Erythroblast (primary cell): ENCODE data around the gene DENND2A.

Experiments
- DNase-seq, 2 experiments: peaks; one replicate each; lab custom pipeline; 2025; lab: John Stamatoyannopoulos, UW
- GATA1 ChIP-seq: IDR thresholded peaks from 2 replicates; pipeline ENCODE4 v1.6.1; 2011; ENCODE audit warnings: low read depth, mild to moderate bottlenecking, control low read depth, low read length, moderate library complexity
- POLR2A ChIP-seq: IDR thresholded peaks from 2 replicates; pipeline ENCODE4 v1.6.1; 2011; ENCODE audit warnings: mild to moderate bottlenecking, low read length

DENND2A gene

DNA sequence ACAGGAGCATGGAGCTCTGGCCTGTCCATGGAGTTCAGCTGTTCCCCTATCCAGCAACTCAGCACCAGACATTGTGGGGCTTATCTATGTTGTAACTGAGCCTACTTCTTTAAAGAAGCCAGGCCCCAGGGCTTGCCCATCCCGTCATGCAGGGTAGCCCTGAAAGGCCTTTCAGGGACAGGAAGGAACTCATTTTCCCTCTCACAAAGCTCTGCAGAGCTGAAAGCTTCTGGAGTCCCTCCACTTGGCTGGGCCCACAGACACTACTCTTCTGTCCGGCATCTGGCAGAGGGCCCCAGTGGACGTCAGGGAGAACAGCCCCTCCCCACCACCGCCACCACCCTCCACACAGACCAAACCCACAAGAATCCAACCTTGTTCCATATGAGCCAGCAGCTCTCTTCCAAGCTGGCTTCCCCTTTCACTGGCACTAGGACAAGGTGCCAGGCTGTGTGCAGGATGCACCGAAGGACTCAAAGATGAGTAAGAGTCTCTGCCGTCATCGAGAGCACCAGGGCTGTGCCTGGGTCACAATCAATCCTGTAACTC, 33.1 kb downstream of the DENND2A start:
- TF ChIP-seq GATA1 (no peak), POLR2A (no peak)
- DNase-seq: no peak

DNA sequence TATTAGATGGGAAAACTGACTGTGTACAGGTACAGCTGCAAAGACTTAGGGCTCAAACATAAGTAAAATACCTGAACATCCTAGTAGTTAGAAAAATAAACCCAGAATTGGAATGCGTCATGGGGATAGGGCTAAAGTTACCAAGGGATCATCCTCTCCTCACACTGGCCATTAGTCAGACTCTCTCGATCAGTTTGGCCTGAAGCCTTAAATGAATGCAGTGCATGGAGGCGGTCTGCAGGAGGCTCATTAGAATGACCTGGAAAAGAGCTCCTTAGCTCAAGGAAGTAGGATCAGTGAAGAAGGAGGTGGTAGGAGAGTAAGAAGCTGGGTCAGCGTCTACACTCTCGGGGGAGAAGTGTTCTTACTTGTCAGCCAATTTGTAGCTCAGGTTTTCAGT, 35.3 kb downstream of the DENND2A start:
- no peak for DNase-seq
- TF ChIP-seq GATA1 (no peak), POLR2A (no peak)

DNA sequence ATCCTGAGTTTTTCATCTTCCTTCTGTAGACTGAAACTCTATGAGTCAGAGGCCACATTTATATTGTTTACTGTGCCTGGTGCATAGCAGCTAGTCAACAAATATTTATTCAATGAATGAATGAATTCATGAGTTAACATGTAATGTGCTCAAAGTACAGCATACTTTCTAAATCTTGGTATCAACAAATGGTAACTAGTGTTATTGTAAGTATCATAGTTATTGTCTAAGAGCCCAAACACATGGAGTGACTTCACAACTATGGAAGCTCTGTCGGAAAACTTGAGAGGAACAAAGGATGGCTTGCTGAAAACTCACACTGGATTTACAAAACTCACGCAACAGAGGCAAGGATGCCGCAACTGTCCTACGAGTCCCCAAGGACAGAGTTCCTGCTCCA, 35.9 kb downstream of the DENND2A start:
- DNase-seq: no peak
- no peak for TF ChIP-seq POLR2A
- no peak for TF ChIP-seq GATA1

DNA sequence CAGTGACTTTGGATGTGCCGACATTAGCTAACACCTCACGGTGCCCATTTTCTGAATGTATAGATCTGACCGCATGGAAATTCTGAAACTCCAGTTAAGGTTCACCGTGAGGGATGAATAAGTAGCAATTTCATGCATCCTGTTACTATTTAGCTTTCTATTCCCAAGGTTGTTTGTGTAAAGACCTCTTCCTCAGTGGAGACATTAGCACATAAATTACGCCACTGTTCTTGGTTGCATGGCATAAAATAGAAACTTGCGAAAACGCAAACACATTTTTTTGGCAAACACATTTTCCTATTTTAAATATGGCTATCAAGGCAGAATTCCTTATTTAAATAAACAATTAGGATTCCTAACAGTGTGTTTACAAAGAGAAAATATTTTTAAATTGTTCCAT, 36.5 kb downstream of the DENND2A start:
- DNase-seq: no peak
- TF ChIP-seq GATA1: no peak
- TF ChIP-seq POLR2A: no peak

DNA sequence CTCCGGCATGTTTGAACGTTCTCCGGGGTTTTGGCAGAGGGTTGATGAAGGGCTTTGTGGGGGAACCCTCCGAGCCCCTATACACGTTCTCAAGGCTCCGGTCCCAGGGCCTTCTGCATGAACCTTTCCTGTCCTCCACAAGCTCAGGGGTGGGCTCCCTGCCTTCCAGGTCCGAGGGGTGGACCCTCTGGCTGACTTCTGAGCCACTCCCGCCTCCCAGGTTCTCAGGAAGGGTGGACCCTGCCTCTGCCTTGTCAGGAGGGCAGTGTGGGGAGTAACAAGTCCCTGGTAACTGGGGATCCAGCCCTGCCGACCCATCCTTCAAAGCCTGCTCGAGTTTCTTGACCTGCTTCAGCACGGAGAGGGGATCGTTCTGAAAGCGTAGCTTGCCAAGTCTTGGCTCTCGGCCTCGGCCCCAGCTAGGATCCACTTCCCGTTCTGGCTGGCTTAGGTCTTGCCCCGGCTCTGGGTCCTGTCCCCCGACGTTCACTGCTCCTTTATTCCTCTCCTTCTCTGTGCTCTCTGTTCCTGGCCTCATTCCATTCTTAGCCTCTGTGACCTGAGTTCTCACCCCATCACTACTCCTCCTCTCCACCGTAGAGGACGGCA, 38.9 kb downstream of the DENND2A start:
- TF ChIP-seq GATA1: no peak
- TF ChIP-seq POLR2A: no peak
- no peak for DNase-seq

DNA sequence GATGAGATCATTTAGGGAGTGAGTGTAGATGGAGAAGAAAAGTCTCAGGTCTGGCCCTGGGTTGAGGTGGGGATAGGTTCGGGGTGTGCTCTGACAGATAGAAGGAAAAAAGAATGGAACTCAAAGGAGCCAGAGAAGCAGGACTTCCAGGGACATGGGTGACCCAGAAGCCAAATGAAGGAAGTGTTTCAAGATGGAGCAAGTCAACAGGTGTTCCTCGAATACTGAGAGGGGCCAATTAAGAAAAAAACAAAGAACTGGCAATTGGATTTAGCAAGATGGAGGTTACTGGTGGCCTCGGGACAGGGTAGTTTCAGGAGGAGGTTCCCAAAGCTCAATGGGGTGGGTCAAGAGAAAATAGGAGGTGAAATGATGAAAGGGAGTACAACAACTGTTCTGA, 40.3 kb downstream of the DENND2A start:
- no peak for DNase-seq
- TF ChIP-seq POLR2A (no peak), GATA1 (no peak)

DNA sequence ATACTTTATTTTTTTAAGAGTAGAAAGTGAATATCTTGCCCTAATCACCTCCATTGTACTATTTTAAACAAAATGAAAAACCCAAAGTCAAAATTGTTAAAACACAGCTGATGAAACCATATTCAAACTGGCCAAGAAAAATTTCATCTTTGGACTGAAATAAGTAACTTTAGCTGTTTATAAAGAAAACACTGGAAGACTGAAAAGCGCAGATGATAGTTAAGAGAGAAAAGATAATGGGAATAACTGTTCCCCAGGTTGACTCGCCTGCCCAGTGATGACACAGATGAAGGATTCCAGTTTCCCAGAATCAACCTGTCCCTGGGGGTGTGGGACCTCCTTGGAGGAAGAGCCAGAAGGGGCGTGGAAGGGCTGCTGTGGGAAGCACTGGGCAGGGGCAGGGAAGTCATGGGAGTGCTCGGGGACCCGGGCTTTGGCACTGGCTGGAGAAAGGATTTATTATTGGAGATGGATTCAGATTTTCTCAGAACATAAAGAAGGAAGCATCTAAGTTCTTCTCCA, 43.1 kb downstream of the DENND2A start:
- TF ChIP-seq POLR2A (no peak), GATA1 (no peak)
- no peak for DNase-seq

DNA sequence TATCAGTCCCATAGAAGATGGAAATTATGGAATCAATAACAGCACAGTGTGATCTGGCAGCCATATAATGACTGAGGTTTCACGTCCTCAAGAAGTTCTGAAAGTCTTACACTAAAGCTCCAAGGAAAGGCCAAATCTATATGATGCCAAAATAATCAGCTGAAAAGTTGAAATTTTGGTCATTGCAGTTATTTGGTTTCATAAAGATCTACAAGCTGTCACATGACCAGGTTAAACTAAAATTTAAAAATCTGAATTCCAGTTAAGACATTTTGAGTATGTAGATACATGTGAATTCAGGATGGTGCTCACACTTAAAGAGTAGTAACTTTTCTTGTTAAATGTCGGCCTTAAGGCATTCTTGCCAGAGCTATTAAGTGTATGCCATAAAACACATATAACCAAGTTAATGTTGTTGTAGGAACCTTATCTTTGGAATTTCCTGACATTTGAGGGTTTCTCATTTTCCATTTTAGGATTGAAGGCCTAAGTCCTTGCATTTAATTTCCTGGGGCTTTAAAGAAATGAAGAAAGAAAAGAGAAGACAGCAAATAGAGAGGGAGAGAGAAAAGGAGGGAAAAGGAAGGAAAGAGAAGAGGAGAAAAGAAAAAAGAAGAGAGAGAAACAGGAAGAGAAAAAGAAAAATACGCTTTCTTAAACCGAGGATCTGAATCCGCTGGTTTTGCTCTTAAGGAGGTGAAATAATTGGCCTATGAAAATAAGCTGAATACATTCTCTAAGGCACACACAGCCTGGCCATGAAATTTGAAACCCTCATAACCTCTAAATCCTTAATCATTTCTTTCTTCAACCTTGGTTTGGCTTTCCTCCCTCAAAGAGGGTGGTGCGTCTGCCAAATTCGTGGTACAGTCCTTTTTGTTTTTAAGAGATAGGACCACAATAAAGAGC, 43.8 kb downstream of the DENND2A start:
- DNase-seq: no peak

DNA sequence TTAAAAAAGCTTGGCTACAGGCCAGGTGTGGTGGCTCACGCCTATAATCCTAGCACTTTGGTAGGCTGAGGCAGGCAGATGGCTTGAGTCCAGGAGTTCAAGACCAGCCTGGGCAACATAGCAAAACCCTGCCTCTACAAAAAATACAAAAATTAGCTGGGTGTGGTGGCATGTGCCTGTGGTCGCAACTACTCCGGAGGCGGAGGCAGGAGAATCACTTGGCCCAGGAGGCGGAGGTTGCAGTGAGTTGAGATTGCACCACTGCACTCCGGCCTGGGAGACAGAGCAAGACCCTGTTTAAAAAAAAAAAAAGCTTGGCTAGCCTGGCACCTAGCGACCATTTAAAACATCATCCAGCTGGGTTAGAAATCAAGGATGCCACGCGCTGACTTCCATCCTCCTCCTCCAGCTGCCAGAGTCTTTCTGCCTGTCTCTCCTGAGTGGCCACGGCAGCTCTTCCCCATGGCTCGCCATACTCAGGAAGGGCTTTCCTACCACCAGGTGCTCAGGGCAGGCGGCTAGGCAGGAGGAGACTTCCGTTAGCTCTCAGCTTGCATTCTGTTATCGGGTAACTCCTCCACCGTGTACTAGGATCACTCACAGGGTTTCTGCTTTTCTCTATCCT, 45.0 kb downstream of the DENND2A start:
- TF ChIP-seq POLR2A (no peak), GATA1 (no peak)
- DNase-seq: no peak

More for the DNA sequence above, 43.8 kb downstream of the DENND2A start:
- no peak for TF ChIP-seq GATA1
- no peak for TF ChIP-seq POLR2A

DNA sequence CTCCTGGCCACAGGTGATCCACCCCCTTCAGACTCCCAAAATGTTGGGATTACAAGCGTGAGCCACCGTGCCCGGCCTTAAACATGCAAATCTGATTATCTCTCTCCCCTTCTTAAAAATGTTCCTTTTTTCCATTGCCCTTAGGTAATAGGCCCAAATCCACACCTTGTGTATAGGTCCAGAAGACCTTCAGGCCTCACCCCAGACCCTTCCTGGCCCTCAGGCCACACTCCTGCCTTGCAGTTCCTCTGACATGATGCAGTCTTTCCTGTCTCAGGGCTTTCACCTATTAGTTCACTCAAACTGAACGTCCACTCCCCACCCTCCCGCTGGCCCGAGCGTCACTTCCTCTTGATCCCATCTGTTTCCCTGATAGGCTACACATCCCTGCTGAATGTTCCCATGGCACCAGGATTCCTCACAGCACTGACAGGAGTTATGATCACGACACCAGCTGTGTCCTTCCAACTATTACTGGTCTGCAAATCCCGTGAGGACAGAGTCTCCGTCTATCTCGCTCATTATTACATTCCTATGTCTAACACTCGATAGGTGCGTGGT, 46.4 kb downstream of the DENND2A start:
- DNase-seq: no peak
- no peak for TF ChIP-seq GATA1
- no peak for TF ChIP-seq POLR2A

DNA sequence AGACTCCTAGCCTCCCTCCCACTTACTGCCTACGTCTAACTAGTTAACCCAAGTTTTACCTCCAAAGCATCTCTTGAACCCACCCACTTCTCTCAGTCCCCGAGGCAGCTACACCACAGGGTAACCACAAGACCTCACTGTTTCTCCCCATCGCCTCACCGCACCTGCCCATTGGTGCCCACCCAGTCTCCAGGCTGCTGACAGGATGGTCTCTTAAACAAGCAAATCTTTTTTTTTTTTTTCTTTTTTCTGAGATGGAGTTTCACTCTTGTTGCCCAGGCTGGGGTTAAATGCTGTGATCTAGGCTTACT, 47.0 kb downstream of the DENND2A start:
- no peak for DNase-seq

DNA sequence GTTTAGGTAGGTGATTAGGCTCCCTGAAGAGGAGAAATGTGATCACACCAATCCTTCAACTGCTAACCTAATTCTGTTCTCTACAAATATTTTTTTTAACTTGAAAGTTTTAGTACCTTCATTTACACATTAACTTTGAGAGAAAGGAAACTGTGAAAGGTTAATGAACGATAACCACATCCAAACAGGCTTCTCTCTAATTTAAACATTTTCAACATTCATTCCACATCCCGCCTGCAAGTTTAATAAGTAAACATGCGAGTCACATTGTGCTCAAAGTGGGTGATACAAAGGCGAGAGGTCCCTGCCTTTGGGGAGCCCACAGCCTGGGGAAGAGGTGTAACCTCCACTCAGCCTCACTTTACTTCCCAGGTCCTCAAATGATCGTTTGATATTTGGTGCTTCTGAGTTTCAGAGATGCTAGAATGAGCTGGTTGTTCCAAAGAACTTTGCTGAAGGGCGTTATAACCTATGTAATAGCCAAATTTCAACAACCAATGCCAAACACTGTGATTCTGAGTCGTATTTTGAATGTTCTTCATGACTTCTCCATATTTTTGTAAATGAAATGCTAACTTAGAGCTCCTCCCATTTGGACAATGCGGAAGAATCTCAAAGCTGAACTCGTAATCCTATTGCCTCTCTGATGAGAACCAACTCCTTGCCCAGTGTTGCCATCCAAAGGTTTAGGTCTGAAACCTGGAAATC, 47.5 kb downstream of the DENND2A start:
- TF ChIP-seq GATA1 (no peak), POLR2A (no peak)
- DNase-seq: no peak

More for the DNA sequence above, 47.0 kb downstream of the DENND2A start:
- TF ChIP-seq POLR2A (no peak), GATA1 (no peak)
